Esophagus mucosa (tissue), 1 donor: ENCODE data around the gene SMIM22. TPM values are rescaled to one million over a fixed set of nuclear protein-coding genes. Genes with fewer than 3 reads are reported as not detected.
A peak's percentile ranks its signal among the peaks of the same experiment; 100 is the strongest.

Experiments
- ATAC-seq: fragments of 200-7000 bp; cut with Tn5 transposase; one replicate; pipeline ENCODE4 v1.9.1; 2020
- total RNA-seq: library from RNA; stranded (reverse); gene quantifications from one replicate; pipeline ENCODE4 v1.2.4, GENCODE V29; 2023
- donor health status: DM: yes; HTN: yes; CAD: no.

Gene SMIM22
- total RNA-seq, 1 donor from 2014 or later: 12.9 TPM

GRCh38 chr16:4796982-4797804 is 2.0 kb downstream of the SMIM22 start:
- ATAC-seq: no peak

DNA sequence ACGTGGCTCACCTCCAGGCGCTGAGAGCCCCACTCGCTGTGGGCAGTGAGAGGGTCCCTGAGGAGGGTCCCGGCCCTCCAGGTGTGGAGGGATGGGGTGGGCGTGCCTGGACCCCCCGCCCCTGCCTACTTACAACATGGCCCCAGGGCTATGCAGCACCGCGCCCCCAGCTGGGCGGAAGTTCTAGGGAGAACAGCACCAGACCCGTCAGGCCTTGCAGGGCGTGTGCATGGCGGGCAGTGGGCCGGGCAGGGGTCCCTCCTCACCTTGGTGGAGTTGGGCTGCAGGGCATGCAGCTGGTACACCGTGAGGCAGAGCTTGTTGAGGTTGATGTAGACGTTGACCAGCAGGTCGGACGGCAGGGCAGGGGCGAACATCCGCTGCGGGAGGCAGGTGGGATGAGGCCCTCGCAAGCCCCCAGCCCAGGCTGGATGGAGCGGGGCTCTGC is 2.7 kb downstream of the SMIM22 start:
- no peak for ATAC-seq

DNA sequence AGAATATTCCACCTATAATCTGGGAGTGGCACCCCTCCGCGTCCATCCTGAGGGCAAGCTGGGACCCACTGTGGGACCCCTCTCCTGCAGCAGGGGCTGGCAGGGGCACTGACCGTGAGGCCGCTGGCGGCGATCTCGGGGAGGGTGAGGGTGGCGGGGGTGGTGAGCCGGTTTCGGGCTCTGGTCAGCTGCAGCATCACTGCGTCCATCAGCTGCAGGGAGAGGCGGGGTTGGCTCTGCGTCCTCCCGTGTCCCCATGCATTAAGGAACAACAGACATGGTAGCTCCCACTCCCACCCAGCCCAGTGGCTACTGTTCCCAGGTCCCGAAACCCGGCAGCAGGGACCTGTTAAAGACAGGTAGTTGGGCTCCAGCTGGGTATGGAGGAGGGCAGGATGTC is 3.3 kb downstream of the SMIM22 start:
- ATAC-seq: no peak

DNA sequence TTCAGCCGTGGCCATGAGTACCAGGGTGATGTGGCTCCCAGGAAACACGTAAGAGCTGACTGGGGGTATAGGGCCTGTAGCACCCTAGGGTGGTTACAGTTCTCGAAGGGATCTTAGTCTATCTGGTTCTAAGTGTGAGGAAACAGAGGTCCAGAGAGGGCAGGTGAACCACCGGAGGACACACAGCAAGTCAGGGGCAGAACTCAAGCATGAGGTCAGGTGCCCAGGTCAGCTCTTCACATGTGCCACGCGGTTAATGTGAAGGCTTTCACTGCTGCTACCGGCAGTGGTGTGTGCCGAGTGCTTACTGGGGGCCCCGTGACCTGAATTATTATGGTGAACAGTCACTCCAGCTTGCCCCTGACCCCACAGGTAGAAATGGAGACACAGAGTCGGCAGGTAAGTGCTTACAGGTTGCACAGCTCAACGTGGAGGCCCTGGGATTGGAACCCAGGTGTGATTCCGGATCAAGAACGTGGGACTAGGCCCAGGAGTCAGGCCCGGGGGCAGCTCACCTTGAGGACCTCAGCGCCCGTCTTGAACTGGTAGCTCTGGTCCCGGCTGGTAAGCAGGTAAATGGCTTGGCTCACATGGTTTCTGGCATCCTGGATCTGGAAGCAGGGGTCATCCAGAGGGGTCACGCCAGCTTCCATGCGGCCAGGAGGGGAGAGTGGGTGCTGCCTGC is 4.1 kb downstream of the SMIM22 start:
- no peak for ATAC-seq

DNA sequence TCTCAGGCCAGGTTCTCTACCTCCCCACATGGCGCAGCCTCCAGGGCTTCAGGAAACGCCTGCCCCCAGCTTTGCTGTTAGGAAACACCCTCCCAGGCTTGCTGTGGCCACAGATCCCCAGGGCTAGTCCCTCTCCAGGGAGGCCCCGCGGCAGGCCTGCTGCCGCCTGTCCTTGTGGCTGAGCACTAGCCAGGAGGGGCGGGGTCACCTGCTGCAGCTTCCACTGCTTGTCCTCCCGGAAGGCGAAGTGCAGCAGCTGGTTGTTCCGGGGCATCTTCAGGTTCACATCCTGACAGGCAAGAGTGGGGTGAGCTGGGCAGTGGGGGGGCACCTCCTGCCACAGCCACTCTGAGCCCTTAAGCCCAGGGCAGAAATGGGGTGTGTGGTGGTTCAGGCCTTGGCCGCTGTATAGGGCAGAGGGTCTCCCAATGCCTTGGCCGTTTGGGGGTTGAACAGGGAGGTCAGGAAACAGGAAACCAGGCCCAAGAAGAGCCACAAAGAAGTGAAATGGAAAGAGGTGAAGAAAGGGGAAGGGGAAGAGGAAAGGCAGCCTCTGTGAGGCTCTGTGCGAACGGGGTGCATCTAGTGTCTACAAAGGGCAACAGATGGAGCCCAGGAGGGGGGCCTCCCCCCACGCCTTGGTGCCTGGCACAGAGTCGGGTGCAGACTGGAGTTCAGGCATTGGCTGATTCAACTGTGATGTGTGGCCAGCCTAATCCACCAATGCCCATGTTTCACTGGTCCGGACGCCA is 5.3 kb downstream of the SMIM22 start:
- ATAC-seq: peak; percentile 21

DNA sequence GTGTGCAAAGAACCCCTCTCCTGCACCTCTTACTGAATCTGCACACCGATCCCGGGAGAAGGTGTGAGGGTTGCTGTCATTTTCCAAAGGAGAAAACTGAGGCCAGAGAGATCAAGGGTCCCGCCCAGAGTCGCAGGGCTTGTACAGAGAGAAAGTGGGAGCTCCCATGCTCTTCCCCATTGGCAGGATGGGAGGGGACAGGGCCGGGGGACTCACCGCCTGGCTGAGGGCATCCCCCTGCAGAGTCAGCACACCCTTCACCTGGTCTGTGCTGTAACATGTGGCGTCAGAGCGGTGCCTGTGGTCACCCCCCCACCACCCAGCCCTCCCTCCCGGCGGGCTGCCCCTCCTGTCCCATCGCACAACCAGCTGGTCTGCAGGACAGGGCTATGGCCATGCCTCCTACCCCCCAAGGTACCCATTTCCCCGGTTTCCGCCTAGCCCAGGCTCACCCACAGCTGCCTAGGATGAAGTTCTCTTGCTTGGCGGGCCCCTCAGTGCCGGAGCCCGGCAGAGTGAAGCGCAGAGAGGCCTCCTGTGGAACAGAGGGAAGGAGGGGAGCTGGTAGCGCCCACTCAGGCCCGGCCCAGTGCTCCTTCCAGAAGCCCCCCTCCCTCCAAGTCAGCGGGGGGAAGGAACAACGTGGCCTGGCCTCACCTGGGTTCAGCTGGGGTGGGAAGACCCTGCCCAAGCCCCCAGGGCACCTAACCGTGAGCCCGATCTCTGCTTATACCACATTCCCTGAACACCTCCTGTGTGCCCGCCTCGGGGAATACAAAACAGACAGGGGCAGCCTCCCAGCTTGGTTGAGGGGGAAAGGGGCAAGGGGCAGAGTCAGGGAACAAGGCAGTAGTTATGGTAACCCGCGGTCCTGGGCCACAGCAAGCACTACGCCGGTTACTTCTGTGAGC is 6.1 kb downstream of the SMIM22 start:
- peak; percentile 1 for ATAC-seq

GRCh38 chr16:4801962-4802658 is 6.9 kb downstream of the SMIM22 start, which contains the start of gene ROGDI:
ROGDI (minus strand) TSS chr16:4802633; CDS start chr16:4802571, 62 bp downstream.
- ATAC-seq: peak; percentile 83

GRCh38 chr16:4802659-4803287 is 7.6 kb downstream of the SMIM22 start:
- peak; percentile 89 for ATAC-seq

GRCh38 chr16:4803401-4803844 is 8.3 kb downstream of the SMIM22 start:
- ATAC-seq: no peak

DNA sequence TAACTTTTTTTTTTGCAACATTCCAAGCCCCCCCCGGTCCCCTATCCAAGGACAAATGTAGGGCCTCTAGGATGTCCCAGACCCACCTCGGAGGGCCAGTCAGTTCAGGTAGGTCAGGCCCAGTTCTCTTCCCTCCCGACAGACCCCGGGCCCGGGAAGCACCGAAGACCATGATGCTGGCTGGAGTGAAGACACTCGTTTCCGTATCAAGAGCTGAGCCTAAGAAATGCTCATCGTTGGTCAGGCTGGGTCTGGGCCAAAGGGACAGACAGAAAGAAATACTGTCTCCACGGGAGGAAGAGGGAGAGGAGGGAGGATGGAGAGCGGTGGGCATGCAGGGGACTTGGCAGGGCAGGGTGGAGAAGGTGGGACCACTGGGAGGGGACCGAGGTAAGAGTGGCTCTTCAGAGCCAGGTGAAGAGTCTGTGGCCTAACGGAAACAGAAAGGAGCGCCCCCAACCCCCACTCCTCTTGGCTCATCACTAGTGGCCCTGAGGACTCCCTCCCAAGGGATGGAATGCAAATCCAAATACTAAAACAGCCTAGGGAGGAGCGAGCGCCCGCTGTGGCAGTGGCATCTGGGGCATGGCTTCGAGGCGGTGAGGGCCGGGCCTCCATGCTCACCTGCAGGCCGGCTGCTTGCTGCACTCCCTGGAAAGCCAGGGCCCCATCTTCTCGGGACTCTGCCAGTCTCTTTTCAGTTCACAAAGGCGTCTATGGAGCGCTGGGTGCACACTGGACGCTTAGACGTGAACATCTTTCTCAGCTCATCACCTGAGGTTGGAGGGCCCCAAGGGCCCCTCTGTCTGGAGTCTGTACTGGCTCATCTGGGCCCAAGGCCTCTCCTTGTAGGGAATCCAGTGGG is 9.0 kb downstream of the SMIM22 start:
- no peak for ATAC-seq

GRCh38 chr16:4805231-4805630 is 10.1 kb downstream of the SMIM22 start:
- ATAC-seq: no peak

DNA sequence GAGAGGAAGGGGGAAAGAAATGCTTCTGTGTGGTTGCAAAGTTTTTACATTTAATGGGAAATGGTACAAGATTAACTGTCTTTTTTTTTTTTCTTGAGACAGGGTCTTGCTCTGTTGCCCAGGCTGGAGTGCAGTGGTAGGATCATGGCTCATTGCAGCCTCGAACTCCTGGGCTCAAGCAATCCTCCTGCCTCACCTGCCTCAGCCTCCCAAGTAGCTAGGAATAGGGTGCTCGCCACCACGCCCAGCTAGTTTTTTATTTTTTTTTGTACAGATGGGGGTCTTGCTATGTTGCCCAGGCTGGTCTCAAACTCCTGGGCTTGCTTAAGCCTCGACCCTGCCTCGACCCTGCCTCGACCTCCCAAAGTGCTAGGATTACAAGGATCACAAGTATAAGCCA is 11.1 kb downstream of the SMIM22 start:
- no peak for ATAC-seq

- peak; percentile 16 for ATAC-seq
These were observed 16.1 kb downstream of the SMIM22 start for GRCh38 chr16:4811242-4811641.

GRCh38 chr16:4811773-4812172 is 16.6 kb downstream of the SMIM22 start:
- peak; percentile 31 for ATAC-seq

GRCh38 chr16:4813251-4814003 is 18.3 kb downstream of the SMIM22 start:
- ATAC-seq: no peak

GRCh38 chr16:4814046-4814445 is 18.9 kb downstream of the SMIM22 start:
- ATAC-seq: no peak

GRCh38 chr16:4814542-4815173 is 19.5 kb downstream of the SMIM22 start:
- no peak for ATAC-seq

GRCh38 chr16:4820652-4821051 is 25.5 kb downstream of the SMIM22 start:
- no peak for ATAC-seq
